WERI-Rb-1 (cell line): ENCODE data around the gene HMCN2.
A peak's percentile ranks its signal among the peaks of the same experiment; 100 is the strongest.

ENCODE experiments used
- DNase-seq: peaks from one replicate; pipeline ENCODE4 v3.0.0-alpha.2; 2020
- H3K27ac ChIP-seq: fragments of 250-450 bp; sonication (Bioruptor Pico); 2 replicates; pipeline ENCODE4 v1.5.1; 2020; ENCODE audit warnings: mild to moderate bottlenecking, moderate library complexity
- H3K27me3 ChIP-seq: fragments of 250-450 bp; sonication (Bioruptor Pico); 2 replicates; pipeline ENCODE4 v1.5.1; 2021; ENCODE audit warnings: mild to moderate bottlenecking, low read depth, moderate library complexity; ENCODE audit not compliant: insufficient read depth, severe bottlenecking
- H3K36me3 ChIP-seq: fragments of 250-450 bp; sonication (Bioruptor Pico); 2 replicates; pipeline ENCODE4 v1.5.1; 2020; ENCODE audit warnings: mild to moderate bottlenecking, moderate library complexity
- H3K4me3 ChIP-seq: 2 replicates; pipeline ENCODE4 v1.5.1; 2011; ENCODE audit warnings: low read depth, mild to moderate bottlenecking, control low read depth, low read length
- H3K9me3 ChIP-seq: fragments of 250-450 bp; sonication (Bioruptor Pico); 2 replicates; pipeline ENCODE4 v1.5.1; 2021; ENCODE audit warnings: mild to moderate bottlenecking, moderate library complexity; ENCODE audit not compliant: severe bottlenecking
- CTCF ChIP-seq: IDR thresholded peaks from 2 replicates; pipeline ENCODE4 v1.5.1; 2011; ENCODE audit warnings: low read depth, mild to moderate bottlenecking, control low read depth, inconsistent platforms, low read length

Gene HMCN2

DNA sequence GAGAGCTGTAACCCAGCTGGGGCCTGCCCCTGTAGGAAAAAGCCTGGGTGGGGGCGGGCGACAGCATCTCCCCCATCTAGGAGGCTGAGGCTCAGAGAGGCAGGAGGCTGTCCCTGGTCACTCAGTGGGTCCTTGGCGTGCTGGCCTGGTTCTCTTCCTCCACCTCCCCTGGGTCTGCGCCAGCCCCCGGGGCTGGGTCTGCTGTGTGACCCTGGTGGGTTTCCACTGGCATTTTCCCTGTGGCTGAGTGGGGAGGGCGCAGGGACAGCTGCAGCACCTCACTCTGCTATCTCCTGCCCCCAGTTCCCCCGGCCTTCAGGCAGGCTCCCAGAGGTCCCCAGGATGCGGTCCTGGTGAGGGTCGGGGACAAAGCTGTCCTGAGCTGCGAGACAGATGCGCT, 119.7 kb downstream of the HMCN2 start:
- Histone ChIP-seq H3K9me3 (no peaks in the 10 kb centered on the region), H3K4me3 (no peak overlapping the region), H3K36me3 (no peaks in the 10 kb centered on the region), H3K27ac (no peak overlapping the region), H3K27me3 (no peaks in the 10 kb centered on the region)
- no peak for TF ChIP-seq CTCF
- DNase-seq, result no peak

- no peak for TF ChIP-seq CTCF
- no peaks in the 10 kb centered on the region for H3K36me3 ChIP-seq
- no peak for DNase-seq
- H3K4me3 ChIP-seq, result peak overlapping the region; percentile 29
- peak overlapping the region; percentile 12; the same call in 1 of the 2 replicates for H3K27ac ChIP-seq
- no peaks in the 10 kb centered on the region for H3K9me3 ChIP-seq
- H3K27me3 ChIP-seq, result no peaks in the 10 kb centered on the region
These were observed 121.8 kb downstream of the HMCN2 start for GRCh38 chr9:130387398-130387797.

DNA sequence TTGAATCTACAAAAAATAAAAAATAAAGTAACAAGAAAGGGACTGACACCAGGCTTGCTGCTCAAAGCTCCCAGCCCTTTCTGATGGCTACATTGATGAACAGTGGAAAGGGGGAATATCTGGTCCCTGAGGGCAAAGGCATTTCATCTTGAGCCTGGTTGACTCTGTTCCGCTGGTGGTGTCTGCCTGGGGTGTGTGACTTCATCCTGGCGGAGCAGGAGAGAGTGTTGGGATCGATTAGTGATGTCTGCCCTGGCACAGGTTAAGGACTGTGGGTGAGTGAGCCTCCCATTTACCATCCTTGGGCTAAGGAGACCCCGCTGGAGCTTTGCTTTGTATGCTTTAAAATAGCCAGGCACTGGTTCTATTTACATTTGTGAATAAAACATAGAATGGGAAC, 122.3 kb downstream of the HMCN2 start:
- DNase-seq, result peak; percentile 34
- H3K9me3 ChIP-seq, result no peaks in the 10 kb centered on the region
- TF ChIP-seq CTCF, result no peak
- H3K36me3 ChIP-seq, result no peaks in the 10 kb centered on the region
- H3K27me3 ChIP-seq, result no peaks in the 10 kb centered on the region
- H3K4me3 ChIP-seq, result peak overlapping the region; percentile 29
- no peak overlapping the region for H3K27ac ChIP-seq

GRCh38 chr9:130390390-130390789, 124.8 kb downstream of the HMCN2 start:
- Histone ChIP-seq H3K9me3 (no peaks in the 10 kb centered on the region), H3K36me3 (no peaks in the 10 kb centered on the region), H3K27me3 (no peaks in the 10 kb centered on the region), H3K4me3 (no peak overlapping the region), H3K27ac (no peak overlapping the region)
- no peak for TF ChIP-seq CTCF
- no peak for DNase-seq

DNA sequence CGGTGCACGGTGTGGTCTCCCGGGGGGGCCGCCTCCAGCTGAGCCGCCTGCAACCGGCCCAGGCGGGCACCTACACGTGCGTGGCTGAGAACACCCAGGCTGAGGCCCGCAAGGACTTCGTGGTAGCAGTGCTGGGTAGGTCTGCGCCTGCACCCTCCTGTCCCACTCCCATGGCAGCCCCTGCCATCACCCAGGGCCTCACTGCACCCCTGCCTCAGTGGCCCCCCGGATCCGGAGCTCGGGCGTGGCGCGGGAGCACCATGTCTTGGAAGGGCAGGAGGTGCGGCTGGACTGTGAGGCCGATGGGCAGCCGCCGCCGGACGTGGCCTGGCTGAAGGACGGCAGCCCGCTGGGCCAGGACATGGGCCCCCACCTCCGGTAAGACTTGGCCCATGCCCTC, 125.4 kb downstream of the HMCN2 start:
- H3K27ac ChIP-seq, result no peak overlapping the region
- H3K27me3 ChIP-seq, result no peaks in the 10 kb centered on the region
- H3K4me3 ChIP-seq, result no peak overlapping the region
- no peaks in the 10 kb centered on the region for H3K9me3 ChIP-seq
- DNase-seq, result no peak
- H3K36me3 ChIP-seq, result no peaks in the 10 kb centered on the region
- no peak for TF ChIP-seq CTCF

DNA sequence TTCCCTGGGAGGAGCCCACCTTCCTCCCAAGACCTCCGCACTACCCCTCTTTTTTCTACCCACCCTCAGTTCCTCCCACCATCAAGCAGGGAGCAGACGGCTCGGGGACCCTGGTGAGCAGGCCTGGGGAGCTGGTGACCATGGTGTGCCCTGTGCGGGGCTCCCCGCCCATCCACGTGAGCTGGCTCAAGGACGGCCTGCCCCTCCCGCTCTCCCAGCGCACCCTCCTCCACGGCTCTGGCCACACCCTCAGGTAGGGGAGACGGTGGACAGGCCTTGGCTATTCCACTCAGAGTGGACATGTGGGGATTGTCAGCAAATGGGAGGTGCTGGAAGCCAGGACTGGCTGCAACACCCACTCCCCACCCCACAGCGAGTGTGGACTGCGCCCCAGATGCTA, 126.3 kb downstream of the HMCN2 start:
- Histone ChIP-seq H3K4me3 (no peak overlapping the region), H3K36me3 (no peaks in the 10 kb centered on the region), H3K27me3 (no peaks in the 10 kb centered on the region), H3K9me3 (no peaks in the 10 kb centered on the region), H3K27ac (no peak overlapping the region)
- no peak for DNase-seq
- TF ChIP-seq CTCF, result no peak
